Activated T-helper 1 cell treated with anti-CD3 and anti-CD28 coated beads, Interleukin-2, amount 50 U/mL, for 16 hours (primary cell): ENCODE data around the gene GZMM.

ENCODE experiments used
- DNase-seq, 2 donors: peaks; one replicate each; pipeline ENCODE4 v3.0.0-alpha.2; 2020; ENCODE audit warnings: low read depth in 1 of 2, low spot score in 1 of 2

Gene GZMM

GRCh38 chr19:533364-534058 lies 10.3 kb upstream of the GZMM start:
- no peak for DNase-seq

DNA sequence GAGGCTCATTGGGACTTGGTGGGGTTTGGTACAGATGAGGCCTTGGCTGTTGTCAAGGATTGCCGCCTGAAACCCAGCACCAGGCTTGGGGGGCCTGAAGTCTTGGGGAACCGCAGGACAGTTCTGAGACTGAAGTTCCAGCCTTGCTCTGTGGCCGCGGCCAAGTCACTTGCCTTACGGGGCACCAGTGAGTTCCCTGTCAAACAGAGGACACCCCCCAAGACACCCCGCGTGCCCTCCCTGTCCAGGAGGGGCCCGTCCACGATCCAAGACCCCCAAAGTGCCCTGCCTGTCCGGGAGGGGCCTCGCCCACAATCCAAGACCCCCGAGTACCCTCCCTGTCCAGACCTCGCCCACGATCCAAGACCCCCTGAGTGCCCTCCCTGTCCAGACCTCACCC lies 9.8 kb upstream of the GZMM start:
- DNase-seq: no peak

DNA sequence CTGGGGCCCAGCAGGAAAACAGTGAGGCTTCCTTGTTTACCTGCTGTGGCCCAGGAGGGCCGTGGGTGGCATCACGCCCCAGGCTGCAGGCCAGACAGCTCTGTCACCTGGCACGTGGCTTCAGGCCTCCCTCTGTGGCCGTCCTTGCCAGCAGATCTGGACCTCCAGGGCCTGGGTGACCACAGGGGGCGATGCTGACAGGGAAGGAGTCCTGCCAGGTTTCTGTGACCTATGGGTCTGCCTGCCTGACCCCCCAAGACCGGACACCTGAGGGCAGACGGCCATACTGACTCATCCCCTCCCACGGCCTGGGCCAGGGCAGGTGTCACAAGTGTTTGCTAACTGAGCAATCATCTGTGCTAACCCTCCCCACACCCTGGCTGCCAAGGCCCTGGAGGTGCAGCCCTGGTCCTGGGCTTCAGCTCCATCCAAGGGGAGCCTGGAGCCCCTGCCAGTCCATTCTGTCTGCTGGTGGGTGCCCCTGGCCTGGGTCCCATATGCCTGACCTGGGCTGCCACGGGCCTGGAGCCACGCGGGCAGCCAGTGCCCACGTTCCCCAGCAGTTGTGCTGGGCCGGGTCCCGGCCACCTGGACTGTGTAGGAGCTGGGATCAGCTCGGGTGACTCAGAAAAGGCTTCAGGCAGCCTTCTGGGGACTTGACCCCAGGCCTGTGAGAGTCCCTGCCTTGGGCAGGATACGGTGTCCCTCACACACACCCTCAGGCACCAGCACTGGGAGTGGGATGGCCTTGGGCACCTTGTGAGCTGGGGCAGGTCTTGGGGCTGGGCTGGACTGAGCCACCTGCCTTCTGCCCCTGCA lies 8.6 kb upstream of the GZMM start:
- no peak for DNase-seq

- DNase-seq: no peak
Observed at GRCh38 chr19:536031-536880, 7.6 kb upstream of the GZMM start.

DNA sequence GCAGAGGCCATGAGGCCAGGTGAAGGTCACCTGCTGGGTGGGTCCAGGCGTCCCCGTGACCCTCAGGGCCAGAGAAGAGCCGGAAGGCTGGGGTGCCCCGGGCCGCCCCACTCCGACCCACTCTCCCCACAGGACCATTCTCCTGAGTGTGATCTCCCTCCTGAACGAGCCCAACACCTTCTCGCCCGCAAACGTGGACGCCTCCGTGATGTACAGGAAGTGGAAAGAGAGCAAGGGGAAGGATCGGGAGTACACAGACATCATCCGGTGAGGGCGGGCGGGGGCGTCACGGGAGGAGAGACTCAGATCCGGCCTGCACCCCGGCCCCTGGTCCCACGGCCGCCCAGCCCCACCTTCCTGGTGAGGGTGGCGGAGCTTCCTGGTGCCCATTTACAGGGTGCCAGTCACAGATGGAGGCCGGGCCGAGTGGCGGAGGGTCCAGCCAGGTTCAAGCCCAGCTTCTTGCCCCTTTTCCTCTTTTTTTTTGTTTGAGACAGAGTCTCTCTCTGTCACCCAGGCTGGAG lies 6.9 kb upstream of the GZMM start:
- DNase-seq: no peak

- DNase-seq: no peak
Observed at GRCh38 chr19:538641-539428, 5.0 kb upstream of the GZMM start.

DNA sequence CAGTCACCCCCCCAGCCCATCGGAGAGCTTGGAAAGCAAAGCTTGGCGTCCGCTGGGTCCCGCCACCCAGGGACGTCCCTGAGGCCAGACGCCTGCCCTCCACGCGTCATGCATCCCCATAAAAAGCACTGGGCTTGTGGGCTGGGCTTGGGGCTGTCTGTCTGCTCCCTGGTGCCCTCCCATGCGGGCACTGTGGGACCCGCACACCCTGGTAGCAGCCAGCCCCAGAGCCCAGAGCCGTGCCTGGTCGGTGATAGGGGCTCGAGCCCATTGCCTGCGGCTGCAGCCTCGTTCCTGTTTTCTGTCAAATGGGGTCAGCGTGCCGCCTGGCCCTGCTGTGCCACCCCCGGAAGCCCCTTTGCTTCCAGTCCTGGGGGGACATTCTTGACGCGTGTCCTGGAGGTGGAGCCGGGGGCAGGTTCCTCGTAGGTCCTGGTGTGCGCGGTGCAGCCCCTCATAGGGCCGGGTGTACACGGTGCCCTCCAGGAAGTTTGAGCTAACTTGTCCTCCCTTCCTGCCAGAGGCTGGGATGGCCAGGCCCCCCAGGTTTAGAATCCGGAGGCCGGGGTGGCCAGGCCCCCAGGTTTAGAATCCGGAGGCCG lies 4.3 kb upstream of the GZMM start:
- no peak for DNase-seq

GRCh38 chr19:540867-541637 lies 2.8 kb upstream of the GZMM start:
- DNase-seq: no peak

DNA sequence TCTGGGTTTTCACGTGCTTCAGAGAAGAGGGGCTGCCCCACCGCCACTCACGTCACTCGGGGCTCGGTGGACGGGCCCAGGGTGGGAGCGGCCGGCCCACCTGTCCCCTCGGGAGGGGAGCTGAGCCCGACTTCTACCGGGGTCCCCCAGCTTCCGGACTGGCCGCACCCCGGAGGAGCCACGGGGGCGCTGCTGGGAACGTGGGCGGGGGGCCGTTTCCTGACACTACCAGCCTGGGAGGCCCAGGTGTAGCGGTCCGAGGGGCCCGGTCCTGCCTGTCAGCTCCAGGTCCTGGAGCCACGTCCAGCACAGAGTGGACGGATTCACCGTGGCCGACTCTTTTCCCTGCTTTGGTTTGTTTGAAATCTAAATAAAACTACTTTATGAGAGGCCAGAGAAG lies 2.2 kb upstream of the GZMM start:
- no peak for DNase-seq

- no peak for DNase-seq
Observed at GRCh38 chr19:542173-542866, 1.5 kb upstream of the GZMM start.

DNA sequence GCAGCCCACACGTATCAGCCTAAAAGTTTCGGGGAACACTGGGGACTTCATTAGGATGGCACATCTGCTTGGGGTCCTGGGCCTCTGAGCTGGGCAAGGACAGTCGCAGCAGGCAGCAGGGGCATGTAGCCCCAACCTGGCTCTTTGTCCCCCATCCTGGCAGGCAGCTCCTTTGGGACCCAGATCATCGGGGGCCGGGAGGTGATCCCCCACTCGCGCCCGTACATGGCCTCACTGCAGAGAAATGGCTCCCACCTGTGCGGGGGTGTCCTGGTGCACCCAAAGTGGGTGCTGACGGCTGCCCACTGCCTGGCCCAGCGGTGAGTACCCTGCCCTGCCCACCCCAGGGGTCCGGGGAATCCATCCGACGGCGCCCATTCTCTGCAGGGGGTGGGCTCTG lies 3.3 kb downstream of the GZMM start:
- DNase-seq: no peak

GRCh38 chr19:547836-548720 lies 4.2 kb downstream of the GZMM start:
- no peak for DNase-seq

- no peak for DNase-seq
Observed at GRCh38 chr19:548886-549830, 5.3 kb downstream of the GZMM start.

DNA sequence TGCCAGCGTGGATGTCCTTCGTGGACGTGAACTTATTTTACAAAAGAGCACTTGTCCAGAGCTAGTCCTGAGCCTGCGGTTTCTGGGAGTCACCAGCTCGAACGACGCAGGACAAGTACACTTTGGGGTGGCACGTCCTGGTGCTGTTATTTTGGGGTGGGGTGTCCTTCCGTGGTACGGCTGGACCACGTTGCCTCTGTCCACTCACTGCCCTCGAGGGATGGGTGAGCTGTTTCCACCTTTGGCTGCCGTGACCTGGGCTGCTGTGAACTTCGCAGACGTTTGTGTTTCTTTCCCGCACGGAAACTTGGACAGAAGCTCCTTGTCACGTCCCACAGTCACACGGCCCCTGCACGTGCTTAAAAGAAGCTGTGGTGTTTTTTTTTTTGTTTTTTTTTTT lies 11.0 kb downstream of the GZMM start:
- no peak for DNase-seq

DNA sequence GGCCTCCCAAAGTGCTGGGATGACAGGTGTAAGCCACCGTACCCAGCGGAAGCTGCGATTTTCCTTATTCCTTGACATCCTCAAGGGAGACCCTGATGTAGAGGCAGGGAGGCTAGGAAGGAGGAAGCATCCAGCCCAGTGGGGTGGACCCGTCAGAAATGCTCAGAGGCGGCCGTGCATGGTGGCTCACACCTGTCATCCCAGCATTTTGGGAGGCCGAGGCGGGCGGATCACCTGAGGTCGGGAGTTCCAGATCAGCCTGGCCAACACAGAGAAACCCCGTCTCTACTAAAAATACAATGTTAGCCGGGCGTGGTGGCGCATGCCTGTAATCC lies 11.6 kb downstream of the GZMM start:
- no peak for DNase-seq

DNA sequence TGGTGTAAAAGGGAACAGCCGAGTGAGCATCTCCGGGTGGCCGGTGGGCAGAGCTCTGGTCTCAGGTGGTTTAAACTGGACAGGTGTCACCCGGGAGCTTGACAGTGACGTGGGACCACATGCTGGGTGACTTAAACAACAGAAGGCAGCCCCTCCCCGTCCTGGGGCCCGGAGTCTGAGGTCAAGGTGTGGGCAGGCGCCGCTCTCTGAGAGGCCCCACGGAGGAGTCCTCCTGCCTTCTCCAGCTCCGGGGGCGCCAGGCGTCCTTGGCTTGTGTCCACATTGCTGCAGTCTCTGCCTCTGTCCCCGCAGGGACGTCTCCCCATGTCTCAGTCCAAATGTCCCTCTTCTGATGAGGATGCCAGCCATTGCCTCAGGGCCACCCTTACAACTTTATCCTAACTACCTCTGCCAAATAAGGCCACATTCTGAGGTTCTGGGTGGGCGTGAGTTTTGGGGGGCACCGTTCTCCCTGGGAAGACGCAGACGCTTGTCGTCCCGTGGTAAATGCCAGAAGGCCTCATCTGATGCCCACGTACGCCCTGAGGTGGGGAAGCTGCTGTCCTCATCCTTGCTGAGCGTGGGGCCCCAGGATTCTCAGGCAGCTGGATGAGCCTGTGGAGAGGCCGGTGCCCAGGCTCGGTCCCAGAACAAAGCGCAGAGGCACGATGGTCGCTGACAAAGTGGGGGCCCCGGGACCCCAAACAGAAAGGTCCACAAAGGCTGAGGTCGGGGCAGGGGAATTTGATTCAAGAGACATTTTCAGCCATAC lies 12.9 kb downstream of the GZMM start:
- no peak for DNase-seq
